CD4-positive, alpha-beta memory T cell (primary cell): Measurements from ENCODE around the gene KANK4. TPM values are rescaled to one million over a fixed set of nuclear protein-coding genes. Genes with fewer than 3 reads are reported as not detected.
A peak's percentile ranks its signal among the peaks of the same experiment; 100 is the strongest.
"Not testable (repeated sequence)": the region's sequence is repeated elsewhere in the genome, so short reads cannot be mapped to it uniquely, and the experiment has no call there.

Experiments used
- CTCF ChIA-PET: fragments of 350-600 bp; sonication (Branson Sonifier 250); formaldehyde crosslinking; loops from one replicate; lab custom pipeline; 2021; ENCODE audit warnings: inconsistent platforms; ENCODE audit not compliant: partially characterized antibody; lab: Charles Lee
- POLR2A ChIA-PET: fragments of 350-600 bp; sonication (Branson Sonifier 250); formaldehyde crosslinking; loops from one replicate; lab custom pipeline; 2021; ENCODE audit not compliant: partially characterized antibody; lab: Charles Lee
- DNase-seq, 5 donors: peaks; one replicate each; pipeline versions ENCODE4 v3.0.0 to v3.0.0-alpha.2; 2020 to 2022; ENCODE audit warnings: mixed read lengths in 1 of 5
- H3K27ac ChIP-seq: one replicate; pipeline ENCODE4 v1.7.0; 2013; ENCODE audit warnings: low read depth, low read length
- H3K27me3 ChIP-seq: 2 replicates; pipeline ENCODE4 v1.7.0; 2013; ENCODE audit warnings: mild to moderate bottlenecking, low read length, moderate library complexity; ENCODE audit not compliant: insufficient read depth
- H3K36me3 ChIP-seq: 2 replicates; pipeline ENCODE4 v1.7.0; 2013; ENCODE audit warnings: mild to moderate bottlenecking, low read length, moderate library complexity; ENCODE audit not compliant: insufficient read depth
- H3K4me1 ChIP-seq: 2 replicates; pipeline ENCODE4 v1.7.0; 2013; ENCODE audit warnings: mild to moderate bottlenecking, low read length, moderate library complexity; ENCODE audit not compliant: insufficient read depth
- H3K4me3 ChIP-seq, 2 donors: one replicate each; pipeline ENCODE4 v1.7.0; 2013; ENCODE audit warnings: low read length in 2 of 2, mild to moderate bottlenecking in 1 of 2
- H3K9me3 ChIP-seq, 2 donors: one replicate each; pipeline ENCODE4 v1.7.0; 2013; ENCODE audit warnings: low read length in 2 of 2, control low read depth in 1 of 2; ENCODE audit not compliant: control insufficient read depth in 1 of 2
- H3K27ac Mint-ChIP-seq, 7 donors: one replicate each; pipeline ENCODE4 v1.8.0; 2020 to 2021; ENCODE audit warnings: mixed read lengths in 7 of 7, mild to moderate bottlenecking in 6 of 7, inconsistent platforms in 3 of 7, moderate library complexity in 3 of 7
- H3K27me3 Mint-ChIP-seq, 2 donors: one replicate each; pipeline ENCODE4 v1.8.0; 2020 to 2021; ENCODE audit warnings: mixed read lengths in 2 of 2
- H3K36me3 Mint-ChIP-seq, 2 donors: one replicate each; pipeline ENCODE4 v1.8.0; 2020 to 2021; ENCODE audit warnings: mixed read lengths in 2 of 2, inconsistent platforms in 1 of 2, mild to moderate bottlenecking in 1 of 2
- H3K4me1 Mint-ChIP-seq, 4 donors: one replicate each; pipeline ENCODE4 v1.8.0; 2020 to 2021; ENCODE audit warnings: mixed read lengths in 4 of 4, mild to moderate bottlenecking in 1 of 4
- H3K4me3 Mint-ChIP-seq, 8 donors: one replicate each; pipeline ENCODE4 v1.8.0; 2020 to 2021; ENCODE audit warnings: mixed read lengths in 8 of 8, mild to moderate bottlenecking in 7 of 8, moderate library complexity in 6 of 8, inconsistent platforms in 3 of 8
- H3K9me3 Mint-ChIP-seq, 8 donors: one replicate each; pipeline ENCODE4 v1.8.0; 2020 to 2021; ENCODE audit warnings: mixed read lengths in 8 of 8, mild to moderate bottlenecking in 5 of 8, inconsistent platforms in 3 of 8, moderate library complexity in 1 of 8
- intact Hi-C: fragments of 100-400 bp; cut with micrococcal nuclease; formaldehyde crosslinking; loops from one replicate; pipeline ENCODE4 v1.15.1; 2023
- polyA plus RNA-seq, 2 donors: library from polyadenylated mRNA; unstranded; fragments of 300-500 nt; fragmentation: Illumina TruSeq; gene quantifications; one replicate each; pipeline ENCODE4 v1.2.3, GENCODE V29; 2021
- total RNA-seq, 2 experiments: library from RNA; stranded (reverse); gene quantifications; one replicate each; pipeline ENCODE4 v1.2.3, GENCODE V29; 2021

The KANK4 gene
- total and polyA plus RNA-seq, 4 experiments from 2014 or later, result not detected

DNA sequence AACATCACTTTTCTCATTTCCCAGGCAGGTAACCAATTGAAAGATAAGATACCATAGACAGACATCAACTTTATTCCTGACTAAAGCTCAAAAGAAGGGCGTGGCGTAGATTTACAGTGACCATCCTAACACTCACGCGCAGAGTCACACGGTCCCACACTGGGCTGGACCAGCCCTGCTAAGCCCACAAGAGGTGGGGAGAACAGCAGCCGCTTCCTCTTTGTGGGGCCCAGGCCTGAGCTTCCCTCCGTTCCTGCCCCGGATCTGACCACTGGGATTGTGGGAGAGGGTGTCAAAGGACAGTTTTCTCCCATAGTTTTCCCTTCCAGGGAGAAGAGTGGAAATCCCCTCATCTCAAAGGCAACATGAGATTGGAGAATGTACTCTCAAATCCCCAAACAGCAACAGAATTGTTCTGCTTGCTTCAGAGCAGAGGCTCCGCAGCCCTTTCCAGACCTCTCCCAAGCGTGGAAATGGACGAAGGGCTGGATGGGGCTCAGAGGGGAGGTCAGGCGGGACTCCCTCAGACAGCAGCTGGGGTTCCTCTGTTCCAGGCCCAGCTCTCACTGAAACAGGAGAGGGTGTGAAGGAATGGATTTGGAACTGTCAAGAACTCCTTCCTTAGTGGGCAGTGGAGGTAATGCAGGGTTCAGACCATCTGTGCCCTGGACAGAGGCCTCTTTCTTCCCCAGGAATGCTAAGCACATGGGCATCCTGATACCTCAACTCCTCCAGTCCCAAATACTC lies 90.9 kb downstream of the KANK4 start:
- H3K4me3 ChIP-seq, result no peak overlapping the region
- no peak overlapping the region for H3K27ac ChIP-seq
- no peaks in the 10 kb centered on the region for H3K9me3 ChIP-seq
- ChIA-PET CTCF (no interaction called here), POLR2A (no interaction called here)
- no peaks in the 10 kb centered on the region for H3K4me1 Mint-ChIP-seq
- no peak for DNase-seq
- H3K36me3 ChIP-seq, result no peaks in the 10 kb centered on the region
- no peak overlapping the region for H3K4me3 Mint-ChIP-seq
- H3K27ac Mint-ChIP-seq, result no peak overlapping the region
- H3K36me3 Mint-ChIP-seq, result no peaks in the 10 kb centered on the region
- no peaks in the 10 kb centered on the region for H3K9me3 Mint-ChIP-seq
- H3K27me3 ChIP-seq, result no peaks in the 10 kb centered on the region
- H3K4me1 ChIP-seq, result no peaks in the 10 kb centered on the region
- H3K27me3 Mint-ChIP-seq, result peaks cover 4 to 15% of the 10 kb centered on the region in 2 donors
- intact Hi-C loops, result no loop called here

DNA sequence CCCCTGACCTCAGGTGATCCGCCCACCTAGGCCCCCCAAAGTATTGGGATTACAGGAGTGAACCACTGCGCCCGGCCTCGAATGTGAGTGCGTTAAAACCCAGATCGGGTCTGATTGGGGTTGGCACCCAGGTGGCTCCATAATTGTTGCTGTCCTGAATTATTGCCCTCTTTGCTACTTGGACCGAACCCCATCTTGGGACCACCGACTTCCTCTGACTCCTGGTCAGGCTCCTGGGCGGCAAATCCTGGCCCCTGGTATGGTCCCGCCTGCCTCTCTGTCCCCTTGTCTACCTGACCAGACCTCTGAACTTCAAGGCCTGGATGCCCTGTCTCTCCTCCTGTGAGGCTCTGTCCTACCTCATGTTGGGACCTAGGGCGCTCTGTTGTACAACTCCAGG lies 91.7 kb downstream of the KANK4 start:
- Histone ChIP-seq H3K9me3 (no peaks in the 10 kb centered on the region), H3K27me3 (no peaks in the 10 kb centered on the region), H3K4me1 (no peaks in the 10 kb centered on the region), H3K27ac (no peak overlapping the region), H3K4me3 (no peak overlapping the region), H3K36me3 (no peaks in the 10 kb centered on the region)
- H3K9me3 Mint-ChIP-seq, result no peaks in the 10 kb centered on the region
- no peaks in the 10 kb centered on the region for H3K4me1 Mint-ChIP-seq
- H3K27me3 Mint-ChIP-seq, result peaks cover 4 to 10% of the 10 kb centered on the region in 2 donors
- DNase-seq, result no peak
- CTCF ChIA-PET, result no interaction called here
- H3K36me3 Mint-ChIP-seq, result no peaks in the 10 kb centered on the region
- POLR2A ChIA-PET, result no interaction called here
- no peak overlapping the region for H3K27ac Mint-ChIP-seq
- no peak overlapping the region for H3K4me3 Mint-ChIP-seq
- intact Hi-C loops, result no loop called here

DNA sequence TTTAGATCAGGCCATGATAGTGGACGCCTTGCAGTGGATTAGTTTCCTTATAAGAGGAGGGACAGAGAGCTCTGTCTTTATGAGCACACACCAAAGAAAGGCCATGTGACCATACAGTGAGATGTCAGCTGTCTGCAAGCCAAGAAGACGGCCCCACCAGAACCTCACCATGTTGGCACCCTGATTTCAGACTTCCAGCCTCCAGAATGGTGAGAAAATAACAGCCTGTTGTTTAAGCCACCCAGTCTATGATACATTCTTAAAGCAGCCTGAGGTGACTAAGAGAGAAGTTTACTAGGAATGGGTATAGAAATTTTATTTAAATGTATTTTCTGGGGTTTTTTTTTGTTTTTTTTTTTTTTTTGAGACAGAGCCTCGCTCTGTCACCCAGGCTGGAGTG lies 95.1 kb downstream of the KANK4 start:
- ChIA-PET CTCF (no interaction called here), POLR2A (no interaction called here)
- Mint-ChIP-seq H3K4me3 (no peak overlapping the region), H3K4me1 (no peaks in the 10 kb centered on the region), H3K9me3 (no peaks in the 10 kb centered on the region), H3K36me3 (no peaks in the 10 kb centered on the region), H3K27ac (no peak overlapping the region), H3K27me3 (peaks cover 0 to 1% of the 10 kb centered on the region in 2 donors)
- Histone ChIP-seq H3K4me3 (no peak overlapping the region), H3K27me3 (no peaks in the 10 kb centered on the region), H3K36me3 (no peaks in the 10 kb centered on the region), H3K27ac (no peak overlapping the region), H3K4me1 (no peaks in the 10 kb centered on the region), H3K9me3 (no peaks in the 10 kb centered on the region)
- no peak for DNase-seq
- intact Hi-C loops, result no loop called here

DNA sequence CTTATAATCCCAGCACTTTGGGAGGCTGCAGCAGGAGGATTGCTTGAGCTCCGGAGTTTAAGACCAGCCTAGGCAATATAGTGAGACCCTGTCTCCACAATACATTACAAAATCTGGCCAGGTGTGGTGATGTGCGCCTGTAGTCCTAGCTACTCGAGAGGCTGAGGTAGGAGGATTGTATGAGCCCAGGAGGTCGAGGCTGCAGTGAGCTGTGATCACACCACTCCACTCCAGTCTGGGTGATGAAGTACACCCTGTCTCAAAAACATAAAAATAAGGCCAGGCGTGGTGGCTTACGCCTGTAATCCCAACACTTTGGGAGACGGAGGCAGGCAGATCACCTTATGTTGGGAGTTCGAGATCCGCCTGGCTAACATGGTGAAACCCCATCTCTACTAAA lies 96.9 kb downstream of the KANK4 start:
- no peaks in the 10 kb centered on the region for H3K9me3 ChIP-seq
- Mint-ChIP-seq H3K4me3 (no peak overlapping the region), H3K27ac (peak overlapping the region in 1 of 7 donors; percentile 36), H3K4me1 (no peaks in the 10 kb centered on the region), H3K27me3 (peaks cover 0 to 1% of the 10 kb centered on the region in 2 donors), H3K9me3 (peaks cover 0 to 2% (median 0%) of the 10 kb centered on the region in 8 donors), H3K36me3 (no peaks in the 10 kb centered on the region)
- DNase-seq, result no peak
- POLR2A ChIA-PET, result no interaction called here
- no peaks in the 10 kb centered on the region for H3K27me3 ChIP-seq
- H3K4me3 ChIP-seq, result no peak overlapping the region
- H3K36me3 ChIP-seq, result no peaks in the 10 kb centered on the region
- CTCF ChIA-PET, result no interaction called here
- H3K27ac ChIP-seq, result no peak overlapping the region
- intact Hi-C loops, result no loop called here
- no peaks in the 10 kb centered on the region for H3K4me1 ChIP-seq

DNA sequence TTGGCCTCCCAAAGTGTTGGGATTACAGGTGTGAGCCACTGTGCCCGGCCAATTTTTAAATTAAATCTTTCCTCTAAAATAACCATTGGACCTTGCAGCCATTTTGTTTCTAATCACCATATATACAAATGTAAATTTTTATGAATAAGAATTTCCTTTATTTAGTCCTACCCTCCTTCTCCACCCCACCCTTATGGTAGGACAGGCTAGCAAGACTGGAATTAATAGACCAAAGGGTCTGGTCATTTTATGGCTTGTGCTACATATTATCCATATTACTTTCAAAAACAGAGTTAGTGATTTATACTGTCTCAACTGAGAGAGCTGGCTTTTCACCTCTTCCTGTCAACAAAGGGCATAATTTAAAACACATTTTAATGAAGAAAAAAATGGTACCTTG lies 98.1 kb downstream of the KANK4 start:
- Histone ChIP-seq H3K4me3 (no peak overlapping the region), H3K4me1 (no peaks in the 10 kb centered on the region), H3K27me3 (no peaks in the 10 kb centered on the region), H3K36me3 (no peaks in the 10 kb centered on the region), H3K9me3 (no peaks in the 10 kb centered on the region), H3K27ac (no peak overlapping the region)
- Mint-ChIP-seq H3K27ac (no peak overlapping the region), H3K4me3 (no peak overlapping the region), H3K27me3 (peaks cover 0 to 1% of the 10 kb centered on the region in 2 donors), H3K4me1 (no peaks in the 10 kb centered on the region), H3K36me3 (no peaks in the 10 kb centered on the region), H3K9me3 (peaks cover 0 to 2% (median 0%) of the 10 kb centered on the region in 8 donors)
- no peak for DNase-seq
- ChIA-PET POLR2A (no interaction called here), CTCF (no interaction called here)
- intact Hi-C loops, result no loop called here

GRCh38 chr1:62220456-62220855 lies 98.8 kb downstream of the KANK4 start:
- H3K4me3 Mint-ChIP-seq, H3K27me3 Mint-ChIP-seq, H3K27ac ChIP-seq, H3K9me3 Mint-ChIP-seq, DNase-seq, intact Hi-C loops, H3K36me3 Mint-ChIP-seq, H3K27ac Mint-ChIP-seq, H3K4me3 ChIP-seq, H3K36me3 ChIP-seq, CTCF ChIA-PET, H3K9me3 ChIP-seq, H3K27me3 ChIP-seq, POLR2A ChIA-PET, H3K4me1 Mint-ChIP-seq, H3K4me1 ChIP-seq: not testable (repeated sequence)

DNA sequence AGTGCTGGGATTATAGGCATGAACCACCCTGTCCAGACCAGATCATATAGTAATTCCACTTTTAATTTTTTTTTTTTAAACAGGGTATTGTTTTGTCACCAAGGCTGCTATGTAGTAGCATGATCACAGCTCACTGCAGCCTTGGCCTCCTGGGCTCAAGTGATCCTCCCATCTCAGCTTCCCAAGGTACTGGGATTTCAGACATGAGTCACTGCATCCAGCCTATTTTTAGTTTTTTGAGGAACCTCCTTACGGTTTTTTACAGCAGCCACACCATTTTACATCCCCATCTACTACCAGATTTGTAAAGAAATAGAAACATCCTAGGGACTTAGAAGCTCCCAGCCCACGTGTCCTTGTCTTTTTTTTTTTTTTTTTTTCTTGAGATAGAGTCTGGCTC lies 100.6 kb downstream of the KANK4 start:
- Histone ChIP-seq H3K4me3 (no peak overlapping the region), H3K9me3 (no peaks in the 10 kb centered on the region), H3K4me1 (no peaks in the 10 kb centered on the region), H3K27ac (no peak overlapping the region), H3K27me3 (no peaks in the 10 kb centered on the region), H3K36me3 (no peaks in the 10 kb centered on the region)
- intact Hi-C loops, result no loop called here
- Mint-ChIP-seq H3K36me3 (no peaks in the 10 kb centered on the region), H3K27me3 (peaks cover 0 to 1% of the 10 kb centered on the region in 2 donors), H3K4me3 (no peak overlapping the region), H3K4me1 (no peaks in the 10 kb centered on the region), H3K9me3 (peaks cover 0 to 2% (median 0%) of the 10 kb centered on the region in 8 donors), H3K27ac (no peak overlapping the region)
- ChIA-PET POLR2A (no interaction called here), CTCF (interaction anchor here (0.7 kb wide), 1 partner anchor 850 kb away, joined by 3 read pairs; no protein-coding TSS in a partner anchor)
- DNase-seq, result no peak
